Cardiac muscle cell (in vitro differentiated cells and primary cell): ENCODE data around the gene CRHR1. TPM values are rescaled to one million over a fixed set of nuclear protein-coding genes. Genes with fewer than 3 reads are reported as not detected.

ENCODE experiments used
- DNase-seq, 2 donors: peaks; one replicate each; pipeline versions ENCODE4 v3.0.0 to v3.0.0-alpha.2; 2010 to 2017; ENCODE audit warnings: low read depth in 1 of 2, low spot score in 1 of 2
- H3K27ac ChIP-seq: fragments of 200-600 bp; sonication (generic); 2 replicates; pipeline ENCODE4 v1.5.1; 2016
- H3K27me3 ChIP-seq: fragments of 200-600 bp; sonication (generic); 2 replicates; pipeline ENCODE4 v1.6.0; 2016; ENCODE audit warnings: control low read depth
- H3K36me3 ChIP-seq: fragments of 200-600 bp; sonication (generic); 2 replicates; pipeline ENCODE4 v1.5.1; 2016; ENCODE audit warnings: control low read depth
- H3K4me1 ChIP-seq: fragments of 200-600 bp; sonication (generic); 2 replicates; pipeline ENCODE4 v1.8.1; 2017; ENCODE audit warnings: low read depth, mild to moderate bottlenecking, mixed run types
- H3K4me3 ChIP-seq: fragments of 200-600 bp; sonication (generic); 2 replicates; pipeline ENCODE4 v1.5.1; 2016; ENCODE audit warnings: mild to moderate bottlenecking
- H3K9me3 ChIP-seq: fragments of 200-600 bp; sonication (generic); 2 replicates; pipeline ENCODE4 v1.5.1; 2017; ENCODE audit warnings: low read depth, mild to moderate bottlenecking, control low read depth
- polyA plus RNA-seq: library from polyadenylated mRNA; unstranded; fragments of >200 nt; fragmentation: Nextera tagmentation; extraction: Ambion mirVana; gene quantifications from 2 replicates; pipeline ENCODE4 v1.2.1, GENCODE V29; 2016
- total RNA-seq: library from RNA; depleted of rRNA; stranded (reverse); fragments of >200 nt; gene quantifications from 2 replicates; pipeline ENCODE4 v1.2.3, GENCODE V29; 2016
- TF ChIP-seq, protein P1 (sequence below): IDR thresholded peaks from 2 replicates; pipeline ENCODE4 v1.5.1; 2012; ENCODE audit warnings: low read depth, mild to moderate bottlenecking, low read length

Gene CRHR1
- total and polyA plus RNA-seq, 2 experiments from 2014 or later, result 0.86 TPM; not detected in 1

DNA sequence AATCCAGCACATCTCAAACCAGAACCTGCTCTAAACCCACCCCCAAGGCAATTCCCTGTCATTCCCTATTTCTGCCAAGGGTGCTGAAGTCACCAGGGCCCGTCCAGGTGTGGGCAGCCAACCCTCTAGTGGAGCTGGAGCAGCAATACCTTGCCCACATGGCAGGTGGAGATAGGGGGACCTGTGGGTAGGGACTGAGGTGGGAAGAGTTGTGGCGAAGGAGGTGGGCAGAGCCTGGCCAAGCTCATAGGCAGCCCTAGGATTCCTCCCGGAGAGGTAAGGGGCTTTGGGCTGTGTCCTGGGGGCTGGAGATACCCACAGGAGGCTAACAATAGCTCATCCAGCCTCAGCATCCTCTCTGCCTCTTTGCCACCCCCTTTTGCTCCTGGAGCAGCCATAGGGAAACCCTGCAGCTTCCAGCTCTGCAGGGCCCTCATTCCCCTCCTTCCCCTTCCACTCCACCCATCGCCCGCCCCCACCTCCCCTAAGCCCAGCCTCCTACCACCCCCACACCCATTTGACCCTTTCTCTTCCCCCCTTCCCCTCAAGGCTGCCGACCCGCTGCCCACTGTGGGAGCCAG lies 30.4 kb upstream of the CRHR1 start:
- Histone ChIP-seq H3K9me3 (no peaks in the 10 kb centered on the region), H3K4me3 (no peak overlapping the region), H3K36me3 (no peaks in the 10 kb centered on the region), H3K4me1 (no peaks in the 10 kb centered on the region), H3K27me3 (peaks cover 16% of the 10 kb centered on the region), H3K27ac (no peak overlapping the region)
- TF ChIP-seq, protein P1, sequence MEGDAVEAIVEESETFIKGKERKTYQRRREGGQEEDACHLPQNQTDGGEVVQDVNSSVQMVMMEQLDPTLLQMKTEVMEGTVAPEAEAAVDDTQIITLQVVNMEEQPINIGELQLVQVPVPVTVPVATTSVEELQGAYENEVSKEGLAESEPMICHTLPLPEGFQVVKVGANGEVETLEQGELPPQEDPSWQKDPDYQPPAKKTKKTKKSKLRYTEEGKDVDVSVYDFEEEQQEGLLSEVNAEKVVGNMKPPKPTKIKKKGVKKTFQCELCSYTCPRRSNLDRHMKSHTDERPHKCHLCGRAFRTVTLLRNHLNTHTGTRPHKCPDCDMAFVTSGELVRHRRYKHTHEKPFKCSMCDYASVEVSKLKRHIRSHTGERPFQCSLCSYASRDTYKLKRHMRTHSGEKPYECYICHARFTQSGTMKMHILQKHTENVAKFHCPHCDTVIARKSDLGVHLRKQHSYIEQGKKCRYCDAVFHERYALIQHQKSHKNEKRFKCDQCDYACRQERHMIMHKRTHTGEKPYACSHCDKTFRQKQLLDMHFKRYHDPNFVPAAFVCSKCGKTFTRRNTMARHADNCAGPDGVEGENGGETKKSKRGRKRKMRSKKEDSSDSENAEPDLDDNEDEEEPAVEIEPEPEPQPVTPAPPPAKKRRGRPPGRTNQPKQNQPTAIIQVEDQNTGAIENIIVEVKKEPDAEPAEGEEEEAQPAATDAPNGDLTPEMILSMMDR, result no peak
- DNase-seq, result no peak

DNA sequence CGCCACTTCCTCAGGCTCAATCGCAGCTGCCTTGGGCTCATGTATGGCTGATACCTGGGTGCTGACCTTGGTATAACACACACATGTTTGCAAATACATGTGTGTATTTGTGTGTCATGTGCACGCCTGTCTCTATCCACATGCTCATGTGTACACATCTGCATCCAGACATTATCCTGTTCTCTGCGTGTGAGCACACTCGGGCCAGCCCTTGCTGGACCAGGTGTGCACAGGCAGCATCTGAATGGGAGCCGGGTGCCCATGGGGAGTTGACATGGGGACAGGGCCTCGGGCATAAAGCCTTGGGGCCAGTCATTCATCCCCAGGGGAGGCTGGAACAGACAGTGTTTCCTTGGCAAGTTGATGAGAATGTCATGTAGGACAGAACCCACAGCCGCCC lies 29.1 kb upstream of the CRHR1 start:
- TF ChIP-seq, protein P1, result no peak
- Histone ChIP-seq H3K4me3 (no peak overlapping the region), H3K9me3 (no peaks in the 10 kb centered on the region), H3K27me3 (peaks cover 16% of the 10 kb centered on the region), H3K4me1 (no peaks in the 10 kb centered on the region), H3K27ac (no peak overlapping the region), H3K36me3 (no peaks in the 10 kb centered on the region)
- DNase-seq, result no peak

DNA sequence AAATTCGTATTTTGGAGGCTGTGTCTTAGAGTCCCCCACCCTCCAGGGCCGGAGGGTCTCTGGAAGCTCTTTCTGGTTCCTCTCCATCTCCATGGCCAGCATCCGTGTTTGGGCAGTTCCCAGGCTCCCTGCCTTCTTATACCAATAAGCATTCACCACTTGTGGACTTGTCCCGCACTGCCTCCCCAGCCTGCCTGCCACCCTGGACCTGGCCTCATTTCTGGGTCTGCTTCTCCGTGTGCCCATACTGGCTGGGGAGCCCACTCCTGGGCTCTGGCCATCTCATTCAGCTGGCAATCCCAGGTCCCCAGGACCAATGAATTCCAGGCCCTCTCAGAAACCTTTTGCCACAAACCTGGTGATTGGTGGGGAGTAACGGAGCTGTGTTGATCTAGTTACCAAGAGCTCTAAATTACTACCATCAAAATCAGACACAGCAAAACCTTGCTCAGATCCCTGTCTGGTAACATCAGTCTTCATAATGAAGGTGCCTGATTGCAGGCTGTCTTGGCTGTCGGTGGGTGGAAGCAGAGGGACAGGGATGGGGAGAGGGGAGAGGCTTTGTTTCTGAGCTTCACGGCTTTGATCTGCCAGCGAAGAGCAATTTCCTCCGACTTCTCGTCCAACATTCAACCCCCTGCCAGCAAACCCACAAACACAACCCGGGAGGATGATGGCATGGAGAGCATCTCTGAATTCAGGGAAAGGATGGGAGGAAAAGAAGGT lies 27.7 kb upstream of the CRHR1 start:
- H3K27ac ChIP-seq, result no peak overlapping the region
- no peak overlapping the region for H3K4me3 ChIP-seq
- H3K4me1 ChIP-seq, result no peaks in the 10 kb centered on the region
- no peak for DNase-seq
- H3K9me3 ChIP-seq, result no peaks in the 10 kb centered on the region
- TF ChIP-seq, protein P1, result no peak
- H3K36me3 ChIP-seq, result no peaks in the 10 kb centered on the region
- H3K27me3 ChIP-seq, result peaks cover 16% of the 10 kb centered on the region

DNA sequence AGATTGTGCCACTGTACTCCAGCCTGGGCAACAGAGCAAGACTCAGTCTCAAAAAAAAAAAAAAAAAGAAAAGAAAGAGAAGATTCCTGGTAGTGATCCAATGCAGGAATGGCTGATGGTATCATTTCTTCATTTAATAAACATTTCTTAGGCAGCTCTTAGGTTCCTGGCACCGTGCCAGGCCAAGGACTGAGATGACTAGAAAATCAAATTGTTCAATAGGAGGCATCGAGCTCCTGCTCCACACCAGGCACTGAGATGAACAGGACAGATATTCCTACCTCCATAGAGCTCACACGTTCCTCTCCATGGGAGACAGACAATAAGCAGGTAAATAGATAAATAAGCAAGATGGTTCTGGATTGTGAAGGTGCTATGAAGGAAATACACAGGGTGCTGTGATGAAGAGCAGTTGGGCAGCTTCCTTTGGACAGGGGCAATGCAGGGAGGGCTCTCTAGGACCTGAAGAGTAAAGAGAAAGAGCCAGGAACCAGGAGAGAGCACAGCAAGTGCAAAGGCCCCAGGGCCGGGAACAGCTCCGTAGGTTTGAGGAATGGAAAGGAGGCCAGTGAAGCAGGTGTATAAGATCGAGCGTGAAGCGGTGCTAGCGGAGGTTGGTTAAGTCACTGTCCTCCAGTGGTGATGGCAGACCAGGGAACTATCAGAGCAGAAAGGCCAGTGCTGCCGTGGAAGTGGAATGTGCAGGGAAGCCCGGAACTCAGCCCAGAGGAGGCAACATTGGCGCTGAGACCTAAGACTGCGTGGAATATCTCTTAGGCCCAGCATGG lies 26.5 kb upstream of the CRHR1 start:
- Histone ChIP-seq H3K9me3 (no peaks in the 10 kb centered on the region), H3K4me1 (no peaks in the 10 kb centered on the region), H3K27me3 (peaks cover 13% of the 10 kb centered on the region), H3K36me3 (no peaks in the 10 kb centered on the region), H3K27ac (no peak overlapping the region), H3K4me3 (no peak overlapping the region)
- DNase-seq, result no peak
- TF ChIP-seq, protein P1, result no peak

DNA sequence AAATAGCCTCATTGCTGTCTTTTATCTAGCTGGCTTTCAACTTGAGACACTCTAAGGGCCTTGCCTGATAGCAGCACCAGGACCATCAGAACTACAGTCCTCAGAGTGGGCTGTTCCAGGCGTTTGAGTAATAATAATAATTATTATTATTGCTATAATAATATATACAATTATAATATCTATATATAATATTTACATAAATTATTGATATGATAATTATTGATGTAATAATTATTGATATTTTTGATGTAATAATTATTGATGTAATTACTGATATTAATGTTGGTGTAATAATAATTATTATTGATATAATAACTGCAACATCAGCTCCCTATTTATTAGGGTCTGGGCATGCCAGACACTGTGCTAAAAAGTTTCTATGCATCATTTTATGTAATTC lies 25.6 kb upstream of the CRHR1 start:
- no peaks in the 10 kb centered on the region for H3K4me1 ChIP-seq
- TF ChIP-seq, protein P1, result no peak
- DNase-seq, result no peak
- no peaks in the 10 kb centered on the region for H3K36me3 ChIP-seq
- H3K27ac ChIP-seq, result no peak overlapping the region
- H3K9me3 ChIP-seq, result no peaks in the 10 kb centered on the region
- peaks cover 11% of the 10 kb centered on the region for H3K27me3 ChIP-seq
- no peak overlapping the region for H3K4me3 ChIP-seq
